ENCODE results near the gene CRKL. TPM values are rescaled to one million over a fixed set of nuclear protein-coding genes. Genes with fewer than 3 reads are reported as not detected.

Gene CRKL, protein sequence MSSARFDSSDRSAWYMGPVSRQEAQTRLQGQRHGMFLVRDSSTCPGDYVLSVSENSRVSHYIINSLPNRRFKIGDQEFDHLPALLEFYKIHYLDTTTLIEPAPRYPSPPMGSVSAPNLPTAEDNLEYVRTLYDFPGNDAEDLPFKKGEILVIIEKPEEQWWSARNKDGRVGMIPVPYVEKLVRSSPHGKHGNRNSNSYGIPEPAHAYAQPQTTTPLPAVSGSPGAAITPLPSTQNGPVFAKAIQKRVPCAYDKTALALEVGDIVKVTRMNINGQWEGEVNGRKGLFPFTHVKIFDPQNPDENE
- 10 to 100 TPM; 36.8 to 46.5 (median 42.3) TPM for total RNA-seq

DNA sequence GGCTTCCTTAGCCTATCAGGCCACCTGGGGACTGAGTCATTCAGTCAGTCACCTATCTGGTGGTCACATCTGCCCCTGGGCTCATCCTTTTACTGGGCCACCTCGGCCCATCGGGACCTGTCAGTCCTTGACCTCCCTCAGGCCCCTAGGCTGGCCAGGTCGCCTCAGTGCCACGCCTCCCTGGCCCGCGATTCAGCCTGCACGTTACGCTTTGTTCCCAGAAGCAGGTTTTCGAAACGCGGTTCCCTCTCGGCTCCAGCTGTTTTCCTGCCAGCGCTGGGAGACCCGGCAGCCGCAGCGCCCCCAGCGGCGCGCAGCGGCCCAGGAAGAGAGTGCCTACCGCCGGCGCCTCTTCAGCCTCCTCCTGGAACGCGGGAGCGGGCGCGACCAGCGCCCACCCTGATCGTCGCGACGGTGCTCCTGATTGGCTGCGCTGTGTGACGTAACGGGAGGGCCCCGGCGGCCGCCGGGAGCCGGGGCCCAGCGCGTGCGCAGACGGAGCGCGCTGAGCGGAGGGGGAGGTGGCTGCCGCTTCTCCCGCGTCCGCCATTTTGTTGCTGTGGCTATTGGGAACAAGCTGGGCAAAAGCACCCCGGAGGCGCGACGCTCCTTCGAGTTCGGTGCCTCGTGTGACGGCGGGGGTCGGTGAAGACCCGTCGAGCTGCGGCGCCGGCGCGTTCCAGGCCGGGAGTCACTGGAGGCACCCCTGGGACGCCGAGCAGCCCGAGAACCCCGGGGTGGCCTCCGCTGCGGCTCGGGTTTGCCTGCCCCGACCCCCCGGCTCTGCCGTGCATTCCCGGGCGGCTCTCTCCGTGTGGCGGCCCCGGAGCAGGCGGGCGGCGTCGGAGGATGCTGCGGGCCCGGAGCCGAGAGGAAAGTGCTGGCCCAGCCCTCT is at the start of gene CRKL:
TSS of gene CRKL (plus strand) at position 492 of the 895 bp plus-strand sequence. CDS start 528 bp downstream, outside the sequence.
- H3K27me3 ChIP-seq: no peaks in the 10 kb centered on the region
- peaks cover 0 to 7% of the 10 kb centered on the region in 2 donors for H3K4me1 ChIP-seq
- H3K4me3 ChIP-seq: peak within 1 kb of the TSS; percentile 68 to 100 (median 98)
- peak; percentile 96 to 97 for DNase-seq (ENCODE audit: low spot score in 2 of 2)
- TF ChIP-seq, protein P1, sequence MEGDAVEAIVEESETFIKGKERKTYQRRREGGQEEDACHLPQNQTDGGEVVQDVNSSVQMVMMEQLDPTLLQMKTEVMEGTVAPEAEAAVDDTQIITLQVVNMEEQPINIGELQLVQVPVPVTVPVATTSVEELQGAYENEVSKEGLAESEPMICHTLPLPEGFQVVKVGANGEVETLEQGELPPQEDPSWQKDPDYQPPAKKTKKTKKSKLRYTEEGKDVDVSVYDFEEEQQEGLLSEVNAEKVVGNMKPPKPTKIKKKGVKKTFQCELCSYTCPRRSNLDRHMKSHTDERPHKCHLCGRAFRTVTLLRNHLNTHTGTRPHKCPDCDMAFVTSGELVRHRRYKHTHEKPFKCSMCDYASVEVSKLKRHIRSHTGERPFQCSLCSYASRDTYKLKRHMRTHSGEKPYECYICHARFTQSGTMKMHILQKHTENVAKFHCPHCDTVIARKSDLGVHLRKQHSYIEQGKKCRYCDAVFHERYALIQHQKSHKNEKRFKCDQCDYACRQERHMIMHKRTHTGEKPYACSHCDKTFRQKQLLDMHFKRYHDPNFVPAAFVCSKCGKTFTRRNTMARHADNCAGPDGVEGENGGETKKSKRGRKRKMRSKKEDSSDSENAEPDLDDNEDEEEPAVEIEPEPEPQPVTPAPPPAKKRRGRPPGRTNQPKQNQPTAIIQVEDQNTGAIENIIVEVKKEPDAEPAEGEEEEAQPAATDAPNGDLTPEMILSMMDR (IDR thresholded peaks at IDR 0.05): peak; percentile 93 to 96 (median 94)
- peak; percentile 79 to 95 (median 80) for TF ChIP-seq POLR2AphosphoS5 (IDR thresholded peaks at IDR 0.05)
- TF ChIP-seq POLR2A (IDR thresholded peaks at IDR 0.05): peak; percentile 88
- H3K36me3 ChIP-seq: no peaks in the 10 kb centered on the region
- peak within 1 kb of the TSS; percentile 96 to 99 for H3K27ac ChIP-seq
- H3K9me3 ChIP-seq: no peaks in the 10 kb centered on the region
- intact Hi-C loops (cut with DNase I; ENCODE audit: low total_unique reads): no loop called here

DNA sequence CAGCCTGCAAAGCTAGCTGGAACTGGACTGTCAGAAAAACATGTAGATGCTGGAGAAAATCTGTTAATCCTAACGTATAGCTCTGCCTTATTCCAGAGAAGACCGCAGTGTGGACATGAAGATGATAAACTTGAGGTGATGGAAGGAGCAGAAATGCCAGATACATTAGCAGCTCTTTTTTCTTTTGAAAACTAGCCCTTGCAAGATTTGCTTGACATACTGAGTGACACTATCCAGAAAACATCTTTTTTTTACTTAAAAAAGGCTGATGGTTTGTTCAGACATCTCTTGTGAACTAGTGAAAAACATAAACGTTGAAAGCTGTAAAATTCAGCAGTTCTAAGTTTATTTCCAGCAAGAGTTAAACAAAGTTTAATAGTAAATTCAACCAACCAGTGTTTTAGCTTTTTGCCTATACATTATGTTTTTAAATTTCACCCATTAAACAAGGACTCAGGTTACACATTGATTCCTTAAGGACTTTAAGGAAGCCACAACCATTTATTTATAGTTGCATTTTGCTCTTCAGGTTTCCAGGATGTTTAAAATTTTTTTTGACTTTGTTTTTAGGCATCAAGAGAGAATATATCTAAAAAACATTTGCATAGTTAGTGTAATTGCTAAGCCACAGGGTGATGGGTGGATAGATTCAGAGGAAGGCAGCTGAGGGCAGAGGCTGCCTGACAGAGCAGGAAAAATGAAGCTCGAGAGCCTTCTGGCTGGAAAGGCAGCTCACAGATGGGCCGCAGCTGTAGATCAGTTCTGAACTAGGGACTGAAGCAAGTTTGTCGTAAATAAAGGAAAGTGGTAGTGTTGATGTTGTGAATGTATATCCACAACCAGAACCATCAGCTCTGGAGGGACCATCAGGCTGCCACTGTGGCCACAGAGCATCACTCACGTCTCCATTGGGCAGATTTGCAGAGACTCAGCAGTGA is 48.9 kb upstream of the CRKL start:
- TF ChIP-seq POLR2AphosphoS5 (IDR thresholded peaks at IDR 0.05): no peak
- TF ChIP-seq POLR2A (IDR thresholded peaks at IDR 0.05): no peak
- TF ChIP-seq, protein P1 (IDR thresholded peaks at IDR 0.05): no peak
- Histone ChIP-seq H3K4me1 (peaks cover 0 to 5% of the 10 kb centered on the region in 2 donors), H3K36me3 (no peaks in the 10 kb centered on the region), H3K27ac (peak overlapping the region; percentile 66 to 87), H3K4me3 (no peak overlapping the region), H3K9me3 (no peaks in the 10 kb centered on the region), H3K27me3 (no peaks in the 10 kb centered on the region)
- intact Hi-C loops (cut with DNase I; ENCODE audit: low total_unique reads): no loop called here
- DNase-seq (ENCODE audit: low spot score in 2 of 2): no peak

DNA sequence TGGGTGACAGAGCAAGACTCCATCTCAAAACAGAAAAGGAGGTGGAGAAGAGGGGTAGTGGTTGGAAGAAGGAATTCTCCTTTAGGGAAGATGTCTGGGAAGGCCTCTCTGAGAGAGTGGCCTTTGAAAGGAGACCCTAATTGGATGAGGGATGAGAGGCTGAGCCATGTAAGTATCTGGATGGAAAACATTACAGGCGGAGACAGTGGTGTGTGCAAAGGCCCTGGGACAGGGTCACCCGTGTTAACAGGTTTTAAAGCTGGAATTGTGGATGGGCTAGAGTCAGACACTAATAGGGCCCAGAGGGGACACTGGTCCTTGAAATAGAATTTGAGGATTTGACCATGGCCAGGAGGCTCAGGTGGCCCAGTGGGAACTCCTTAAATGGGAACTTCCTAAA is 48.0 kb upstream of the CRKL start:
- H3K9me3 ChIP-seq: no peaks in the 10 kb centered on the region
- no peaks in the 10 kb centered on the region for H3K36me3 ChIP-seq
- intact Hi-C loops (cut with DNase I; ENCODE audit: low total_unique reads): no loop called here
- H3K27ac ChIP-seq: peak overlapping the region in 1 of 2 donors; percentile 23
- TF ChIP-seq POLR2A (IDR thresholded peaks at IDR 0.05): no peak
- TF ChIP-seq, protein P1 (IDR thresholded peaks at IDR 0.05): no peak
- TF ChIP-seq POLR2AphosphoS5 (IDR thresholded peaks at IDR 0.05): no peak
- peaks cover 0 to 5% of the 10 kb centered on the region in 2 donors for H3K4me1 ChIP-seq
- no peak for DNase-seq (ENCODE audit: low spot score in 2 of 2)
- H3K27me3 ChIP-seq: no peaks in the 10 kb centered on the region
- no peak overlapping the region for H3K4me3 ChIP-seq

DNA sequence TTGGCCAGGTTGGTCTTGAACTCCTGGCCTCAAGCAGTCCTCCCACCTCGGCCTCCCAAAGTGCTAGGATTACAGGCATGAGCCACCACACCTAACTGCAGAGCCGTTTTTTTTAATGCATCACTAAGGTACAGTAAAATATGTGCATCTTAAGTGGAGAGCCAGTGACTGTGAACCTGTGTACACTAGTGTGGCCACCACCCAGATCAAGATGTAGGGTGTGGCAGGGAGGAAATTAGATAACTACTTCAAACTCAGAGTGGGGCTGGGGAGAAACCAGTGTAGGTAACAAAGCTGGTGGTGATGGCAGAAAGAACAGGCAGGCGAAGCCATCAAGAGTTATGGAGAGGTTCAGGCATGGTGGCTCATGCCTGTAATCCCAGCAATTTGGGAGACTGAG is 44.0 kb upstream of the CRKL start:
- Histone ChIP-seq H3K9me3 (no peaks in the 10 kb centered on the region), H3K27me3 (no peaks in the 10 kb centered on the region), H3K4me3 (no peak overlapping the region), H3K36me3 (no peaks in the 10 kb centered on the region), H3K4me1 (no peaks in the 10 kb centered on the region), H3K27ac (no peak overlapping the region)
- no peak for DNase-seq (ENCODE audit: low spot score in 2 of 2)
- TF ChIP-seq, protein P1 (IDR thresholded peaks at IDR 0.05): no peak
- no peak for TF ChIP-seq POLR2AphosphoS5 (IDR thresholded peaks at IDR 0.05)
- no peak for TF ChIP-seq POLR2A (IDR thresholded peaks at IDR 0.05)
- intact Hi-C loops (cut with DNase I; ENCODE audit: low total_unique reads): no loop called here
